Heart left ventricle (tissue), 16 donors: ENCODE measurements around the gene MAP1B. TPM values are rescaled to one million over a fixed set of nuclear protein-coding genes. Genes with fewer than 3 reads are reported as not detected.

ENCODE experiments used
- ATAC-seq, 4 donors: fragments of 200-7000 bp; cut with Tn5 transposase; one replicate each; pipeline ENCODE4 v1.9.1; 2020 to 2022; ENCODE audit warnings: moderate library complexity in 4 of 4, mild to moderate bottlenecking in 3 of 4, moderate number of reproducible peaks in 1 of 4
- DNase-seq, 5 donors: peaks; one replicate each; pipeline ENCODE4 v3.0.0-alpha.2; 2020
- H3K27ac ChIP-seq, 12 donors: fragments of 200-600 bp; sonication (generic) in 4 of 12; one replicate each; pipeline versions ENCODE4 v1.5.0 to v1.8.0; 2016 to 2022; ENCODE audit warnings: mild to moderate bottlenecking in 2 of 12
- H3K27me3 ChIP-seq, 9 donors: fragments of 200-600 bp; sonication (generic) in 2 of 9; one replicate each; pipeline versions ENCODE4 v1.5.1 to v1.8.0; 2016 to 2022; ENCODE audit warnings: mild to moderate bottlenecking in 3 of 9
- H3K36me3 ChIP-seq, 9 donors: fragments of 200-600 bp; sonication (generic) in 2 of 9; one replicate each; pipeline versions ENCODE4 v1.5.0 to v1.8.0; 2018 to 2022; ENCODE audit warnings: mild to moderate bottlenecking in 2 of 9
- H3K4me1 ChIP-seq, 12 donors: fragments of 200-600 bp; sonication (generic) in 4 of 12; one replicate each; pipeline versions ENCODE4 v1.5.0 to v1.8.0; 2016 to 2022; ENCODE audit warnings: mild to moderate bottlenecking in 3 of 12
- H3K4me3 ChIP-seq, 12 donors: fragments of 200-600 bp; sonication (generic) in 4 of 12; one replicate each; pipeline versions ENCODE4 v1.5.0 to v1.8.0; 2017 to 2022; ENCODE audit warnings: mild to moderate bottlenecking in 9 of 12, moderate library complexity in 4 of 12
- H3K9me3 ChIP-seq, 12 donors: fragments of 200-600 bp; sonication (generic) in 4 of 12; one replicate each; pipeline versions ENCODE4 v1.5.0 to v1.8.0; 2016 to 2022; ENCODE audit warnings: mild to moderate bottlenecking in 1 of 12
- POLR2A ChIP-seq, 2 donors: fragments of 450-650 bp; IDR thresholded peaks; one replicate each; pipeline ENCODE4 v1.6.1; 2017; ENCODE audit warnings: antibody characterized with exemption in 2 of 2, mild to moderate bottlenecking in 2 of 2, moderate library complexity in 2 of 2
- WGBS, 4 donors: extraction: QIAGEN DNeasy Blood & Tissue Kit in 2 of 4; methylation state at CpG; one replicate each; pipeline versions ENCODE4 v1.1.5 to v1.1.7; 2013 to 2018; 5-methylcytosine and 5-hydroxymethylcytosine counted together
- intact Hi-C, 10 donors: fragments of 100-400 bp; cut with DNase I; formaldehyde crosslinking; loops; one replicate each; pipeline versions ENCODE4 v1.11.1 to v1.14.2; 2022
- microRNA-seq, 4 donors: library from miRNA; unstranded; fragments of <30 nt; microRNA quantifications; one replicate each; pipeline versions ENCODE4 to v1.2.0, GENCODE V29; 2017 to 2020
- polyA plus RNA-seq, 2 donors: library from polyadenylated mRNA; stranded (reverse); fragments of 200-250 nt; gene quantifications; one replicate each; pipeline ENCODE4 v1.2.3, GENCODE V29; 2013
- total RNA-seq, 9 donors: library from RNA; depleted of rRNA in 2 of 9; stranded (reverse); fragments of >200 nt in 2 of 9; fragmentation: NEBNext Ultra II Directional in 3 of 9; extraction: Animal tissue kit (Norgen Biotek cat#: 25700) in 3 of 9; gene quantifications; one replicate each; pipeline versions ENCODE4 v1.1.0 to v1.2.4, GENCODE V29; 2016 to 2023
- TF ChIP-seq, protein P1 (sequence below), 12 donors: fragments of 200-600 bp; sonication (generic) in 4 of 12; IDR thresholded peaks; one replicate each; pipeline versions ENCODE4 v1.5.0 to v1.8.0; 2018 to 2022; ENCODE audit warnings: antibody characterized with exemption in 12 of 12, mild to moderate bottlenecking in 5 of 12
- donor health status: ischemic (EF 13 %, LVEDD 7.1; RV severe dilation, severe dysfunction).
- donor health status: healthy with polysubstance abuse.
- donor health status: DM: no; HTN: yes; CAD: no.
- donor health status: DM: no; HTN: no; CAD: no.
- donor health status: ischemic (EF 25% LVEDD 6.9; RV normal size, moderate dysfunction).
- donor health status: ischemic (EF 25% LVEDD 5.7; RV mildly dilated, moderate dysfunction).
- donor health status: healthy.
- donor health status: DM: yes; HTN: yes; CAD: no.
- donor health status: ischemic (EF 35%, LVEDD 5.7; RV mildly dilated, moderate dysfunction).
- donor health status: nonischemic (EF 11% LVEDD 7.7; RV severe dilation, severe dysfunction).
- donor health status: DM: yes; HTN: yes; CAD: no.
- donor health status: PGD.
- donor health status: ischemic (EF 29% LVEDD 5.4; RV normal size, mild dysfunction).
- donor health status: nonischemic (EF 23%, LVEDD 6.1; RV moderate dilation, normal function).

The MAP1B gene
- total and polyA plus RNA-seq, 11 donors, result 10.1 to 603 (median 133) TPM

DNA sequence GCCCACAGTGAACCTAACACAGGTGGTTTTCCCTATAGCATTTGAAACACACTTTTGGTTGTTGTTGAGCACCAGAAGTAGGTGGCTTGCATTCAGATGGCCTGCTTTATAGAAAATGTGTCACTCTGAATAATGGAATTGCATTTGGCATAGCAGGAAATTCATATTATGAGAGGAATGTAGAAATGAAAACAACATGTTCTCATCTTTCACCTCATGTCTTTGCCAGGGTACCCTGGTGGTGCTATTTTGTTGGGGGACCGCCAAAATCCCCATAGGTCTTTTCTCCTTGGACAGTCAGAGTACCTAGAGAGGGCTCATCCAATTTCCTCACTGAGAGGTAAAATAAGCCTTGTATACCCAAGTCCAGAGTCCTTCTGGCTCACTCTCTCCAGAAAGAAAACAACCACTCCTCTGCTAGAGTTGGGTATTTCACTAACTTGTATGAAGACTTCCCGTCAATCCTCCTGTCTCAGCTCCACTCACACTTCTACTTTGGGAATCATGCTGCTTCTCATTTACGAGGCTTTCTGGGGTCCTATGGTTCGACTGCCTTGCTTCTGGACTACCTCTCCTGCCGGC is 145.4 kb downstream of the MAP1B start:
- ATAC-seq (no peak), DNase-seq (no peak)
- no peak for TF ChIP-seq POLR2A (IDR thresholded peaks at IDR 0.05)
- TF ChIP-seq, protein P1, sequence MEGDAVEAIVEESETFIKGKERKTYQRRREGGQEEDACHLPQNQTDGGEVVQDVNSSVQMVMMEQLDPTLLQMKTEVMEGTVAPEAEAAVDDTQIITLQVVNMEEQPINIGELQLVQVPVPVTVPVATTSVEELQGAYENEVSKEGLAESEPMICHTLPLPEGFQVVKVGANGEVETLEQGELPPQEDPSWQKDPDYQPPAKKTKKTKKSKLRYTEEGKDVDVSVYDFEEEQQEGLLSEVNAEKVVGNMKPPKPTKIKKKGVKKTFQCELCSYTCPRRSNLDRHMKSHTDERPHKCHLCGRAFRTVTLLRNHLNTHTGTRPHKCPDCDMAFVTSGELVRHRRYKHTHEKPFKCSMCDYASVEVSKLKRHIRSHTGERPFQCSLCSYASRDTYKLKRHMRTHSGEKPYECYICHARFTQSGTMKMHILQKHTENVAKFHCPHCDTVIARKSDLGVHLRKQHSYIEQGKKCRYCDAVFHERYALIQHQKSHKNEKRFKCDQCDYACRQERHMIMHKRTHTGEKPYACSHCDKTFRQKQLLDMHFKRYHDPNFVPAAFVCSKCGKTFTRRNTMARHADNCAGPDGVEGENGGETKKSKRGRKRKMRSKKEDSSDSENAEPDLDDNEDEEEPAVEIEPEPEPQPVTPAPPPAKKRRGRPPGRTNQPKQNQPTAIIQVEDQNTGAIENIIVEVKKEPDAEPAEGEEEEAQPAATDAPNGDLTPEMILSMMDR (IDR thresholded peaks at IDR 0.05), result no peak
- peaks cover 0 to 36% (median 22%) of the 10 kb centered on the region in 12 donors for H3K4me1 ChIP-seq
- intact Hi-C loops, result no loop called here
- H3K9me3 ChIP-seq, result no peaks in the 10 kb centered on the region
- WGBS, 4 donors, result 90 to 96% (median 94%) methylated on average over 5 of the region's 5 CpGs
- peaks cover 0 to 3% (median 0%) of the 10 kb centered on the region in 9 donors for H3K36me3 ChIP-seq
- H3K4me3 ChIP-seq, result no peak overlapping the region
- H3K27me3 ChIP-seq, result no peaks in the 10 kb centered on the region
- no peak overlapping the region for H3K27ac ChIP-seq

DNA sequence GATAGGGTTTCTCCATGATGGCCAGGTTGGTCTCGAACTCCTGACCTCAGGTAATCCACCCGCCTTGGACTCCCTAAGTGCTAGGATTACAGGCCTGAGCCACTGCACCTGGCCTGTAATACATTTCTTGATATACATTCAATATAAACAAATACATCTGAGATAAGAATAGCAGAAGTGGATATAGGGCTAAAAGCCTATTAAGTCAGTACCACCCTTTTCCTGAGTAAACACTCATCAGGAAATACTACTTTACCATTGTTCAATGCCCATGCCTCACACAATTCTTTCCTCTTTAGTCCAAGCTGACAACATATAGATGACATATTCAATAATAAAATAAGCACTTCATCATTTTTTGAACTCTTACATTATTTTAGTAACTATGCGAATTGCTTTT is 148.0 kb downstream of the MAP1B start:
- Histone ChIP-seq H3K9me3 (no peaks in the 10 kb centered on the region), H3K27me3 (no peaks in the 10 kb centered on the region), H3K4me3 (no peak overlapping the region), H3K27ac (no peak overlapping the region), H3K36me3 (peaks cover 0 to 3% (median 0%) of the 10 kb centered on the region in 9 donors), H3K4me1 (peaks cover 0 to 22% (median 10%) of the 10 kb centered on the region in 12 donors)
- TF ChIP-seq POLR2A (IDR thresholded peaks at IDR 0.05), result no peak
- TF ChIP-seq, protein P1 (IDR thresholded peaks at IDR 0.05), result no peak
- DNase-seq (no peak), ATAC-seq (no peak)
- WGBS, 4 donors, result 95 to 99% (median 97%) methylated on average over 3 of the region's 3 CpGs
- intact Hi-C loops, result no loop called here

DNA sequence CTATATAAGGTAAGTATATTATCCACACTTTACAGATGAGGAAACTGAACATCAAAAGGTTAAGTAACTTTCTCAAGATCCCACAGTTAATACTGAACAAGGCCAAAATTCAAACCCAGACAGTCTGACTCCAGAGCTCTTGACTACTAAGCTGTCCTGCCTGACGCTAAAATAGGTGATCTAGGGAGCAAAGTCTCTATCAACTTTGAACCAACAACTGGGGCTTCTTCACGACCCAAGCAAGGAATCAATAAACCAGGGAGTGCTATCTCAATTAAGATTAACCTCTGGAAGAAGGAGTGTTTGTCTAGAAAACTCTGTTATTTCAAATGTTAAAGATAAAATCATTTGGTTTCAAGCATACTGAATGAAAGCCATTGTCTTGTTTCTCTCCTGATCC is 148.4 kb downstream of the MAP1B start:
- H3K27ac ChIP-seq, result no peak overlapping the region
- no peak for TF ChIP-seq POLR2A (IDR thresholded peaks at IDR 0.05)
- TF ChIP-seq, protein P1 (IDR thresholded peaks at IDR 0.05), result no peak
- H3K36me3 ChIP-seq, result peaks cover 0 to 3% (median 0%) of the 10 kb centered on the region in 9 donors
- no peak for ATAC-seq
- no peaks in the 10 kb centered on the region for H3K9me3 ChIP-seq
- WGBS, 4 donors, result 76 to 87% (median 84%) methylated on average over 2 of the region's 2 CpGs
- no peaks in the 10 kb centered on the region for H3K27me3 ChIP-seq
- intact Hi-C loops, result no loop called here
- no peak for DNase-seq
- no peak overlapping the region for H3K4me3 ChIP-seq
- peaks cover 0 to 22% (median 10%) of the 10 kb centered on the region in 12 donors for H3K4me1 ChIP-seq

DNA sequence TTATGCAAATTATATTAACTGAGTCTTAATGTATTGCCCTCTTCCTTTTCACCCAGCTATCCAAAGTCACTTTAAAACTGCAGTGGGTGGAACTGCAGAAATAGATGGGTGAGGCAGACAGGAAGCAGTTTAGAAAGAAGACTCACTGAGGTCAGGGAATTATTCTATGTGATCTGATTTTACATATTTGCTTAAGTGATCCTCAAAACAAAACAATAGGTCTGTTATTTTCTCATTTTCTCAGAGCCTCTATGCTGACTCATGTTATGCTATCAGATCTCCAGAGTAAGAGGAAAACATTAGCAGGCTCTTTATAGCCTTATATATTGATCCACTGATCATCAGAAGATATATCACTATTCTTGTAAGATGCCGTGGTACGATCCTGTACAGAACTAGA is 149.3 kb downstream of the MAP1B start:
- H3K4me3 ChIP-seq, result no peak overlapping the region
- peaks cover 0 to 22% (median 10%) of the 10 kb centered on the region in 12 donors for H3K4me1 ChIP-seq
- no peak for DNase-seq
- no peak overlapping the region for H3K27ac ChIP-seq
- H3K9me3 ChIP-seq, result no peaks in the 10 kb centered on the region
- H3K36me3 ChIP-seq, result peaks cover 0 to 3% (median 0%) of the 10 kb centered on the region in 9 donors
- TF ChIP-seq, protein P1 (IDR thresholded peaks at IDR 0.05), result no peak
- no peak for TF ChIP-seq POLR2A (IDR thresholded peaks at IDR 0.05)
- ATAC-seq, result no peak
- 90 to 97% (median 95%) methylated on average over 2 of the region's 2 CpGs for WGBS, 4 donors
- no peaks in the 10 kb centered on the region for H3K27me3 ChIP-seq
- intact Hi-C loops, result no loop called here

Small RNAs within 50 kb of the gene (microRNA-seq; reads per million reads assigned to microRNA genes)
- gene MIR4803, result 0 reads per million in 4 donors

Other genes with a start within 250 kb of the MAP1B start
- gene MRPS27, start 212.8 kb downstream of the MAP1B start, total RNA-seq, result 10 to 100 TPM; 58.3 to 94.1 (median 74.4) TPM
- gene MRPS27, start 212.8 kb downstream of the MAP1B start, polyA plus RNA-seq, result 10 to 100 TPM; 31.9 to 63.6 TPM
- 10 to 100 TPM in 8 of 9 donors, 1 to 10 TPM in 1; 7.3 to 21.5 (median 16.1) TPM for gene PTCD2, start 212.9 kb downstream of the MAP1B start, total RNA-seq
- 1 to 10 TPM; 5.3 to 6.7 TPM for gene PTCD2, start 212.9 kb downstream of the MAP1B start, polyA plus RNA-seq